ENCODE data around the gene ZNF362.
"Not testable (repeated sequence)": the region's sequence is repeated elsewhere in the genome, so short reads cannot be mapped to it uniquely, and the experiment has no call there.

Gene ZNF362

DNA sequence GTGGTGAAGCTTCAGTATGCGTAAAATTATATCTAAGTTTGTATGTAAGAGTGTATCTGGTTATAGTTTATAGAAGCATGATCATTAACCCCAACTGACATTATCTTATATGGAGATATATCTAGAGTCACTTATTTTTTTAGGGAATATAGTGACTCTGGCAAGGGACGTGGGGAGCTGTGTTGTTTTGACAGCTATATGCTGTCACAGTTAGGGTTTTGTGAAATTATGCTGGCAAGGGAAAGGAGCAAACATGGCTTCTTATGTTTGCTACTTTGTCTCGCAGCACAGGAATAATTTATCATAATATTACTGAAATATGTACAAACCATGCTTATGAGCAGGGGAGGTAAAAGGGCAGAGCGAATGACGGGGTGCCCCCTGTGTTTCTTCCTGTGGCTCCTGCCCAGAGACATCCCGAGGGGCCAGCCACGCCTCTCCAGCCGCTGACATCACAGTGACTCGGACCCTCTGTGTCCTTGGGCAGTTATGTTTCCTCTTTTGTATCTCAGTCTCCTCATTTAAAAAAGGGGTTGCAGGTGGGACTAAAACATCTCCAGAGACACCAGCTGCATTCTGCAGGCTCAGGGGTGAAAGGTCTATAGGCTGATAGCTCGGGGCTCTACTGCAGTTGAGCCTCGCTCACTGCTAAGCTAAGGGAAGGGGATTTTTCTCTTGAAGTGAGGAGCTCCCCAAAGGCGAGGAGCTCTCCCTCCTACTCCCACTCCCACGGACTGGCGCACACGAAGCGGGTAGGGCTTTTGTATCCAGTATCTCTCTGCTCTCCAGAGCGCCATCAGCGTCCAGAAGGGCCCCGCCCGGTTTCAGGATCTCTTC is 49.7 kb downstream of the ZNF362 start:
- no peak for DNase-seq (ENCODE audit: low read depth, low spot score)

- DNase-seq (ENCODE audit: low read depth, low spot score): no peak
Measured at GRCh38 chr1:33306653-33307493, 50.6 kb downstream of the ZNF362 start.

GRCh38 chr1:33307494-33307864 is 51.2 kb downstream of the ZNF362 start:
- no peak for DNase-seq (ENCODE audit: low read depth, low spot score)

- DNase-seq (ENCODE audit: low read depth, low spot score): not testable (repeated sequence)
Measured at GRCh38 chr1:33309351-33309750, 53.1 kb downstream of the ZNF362 start.

DNA sequence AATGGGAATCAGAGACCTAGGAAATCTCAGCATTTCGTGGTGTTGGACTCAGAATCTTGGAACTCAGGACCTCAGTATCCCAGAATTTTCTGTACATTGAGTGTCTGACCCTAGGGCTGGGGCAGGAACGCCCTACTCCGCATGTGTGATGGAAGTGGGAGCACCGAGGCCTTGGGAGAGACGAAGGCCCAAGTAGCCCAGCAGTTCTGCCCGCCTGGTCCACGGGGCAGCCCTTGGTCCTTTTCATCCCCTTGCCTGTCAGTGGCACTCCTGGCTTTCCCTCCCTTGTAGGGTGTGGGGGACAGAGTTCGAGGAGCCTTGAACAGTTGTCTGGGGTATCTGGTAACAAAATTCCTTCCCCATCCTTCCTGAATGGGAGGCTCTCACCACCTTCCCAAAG is 54.4 kb downstream of the ZNF362 start:
- DNase-seq (ENCODE audit: low read depth, low spot score): no peak

- no peak for DNase-seq (ENCODE audit: low read depth, low spot score)
Measured at GRCh38 chr1:33311706-33312412, 55.6 kb downstream of the ZNF362 start.

DNA sequence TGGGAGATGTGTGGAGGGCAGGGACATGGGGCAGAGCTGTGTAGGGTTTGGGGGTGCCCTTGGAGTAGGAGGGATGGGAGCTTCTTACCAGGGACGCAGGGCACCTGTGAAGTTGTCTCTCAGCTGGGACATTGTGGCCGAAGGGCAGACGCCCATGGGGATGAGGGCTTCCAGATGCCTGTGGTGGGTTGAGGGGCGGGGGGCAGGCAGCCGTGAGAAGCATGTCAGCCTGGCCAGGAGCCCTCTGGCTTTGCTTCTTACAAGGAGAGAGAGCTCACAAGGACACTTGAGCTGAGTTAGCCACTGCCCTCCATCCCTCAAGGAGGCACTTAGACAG is 56.1 kb downstream of the ZNF362 start:
- no peak for DNase-seq (ENCODE audit: low read depth, low spot score)

- no peak for DNase-seq (ENCODE audit: low read depth, low spot score)
Measured at GRCh38 chr1:33314416-33314815, 58.1 kb downstream of the ZNF362 start.

- no peak for DNase-seq (ENCODE audit: low read depth, low spot score)
Measured at GRCh38 chr1:33316601-33317000, 60.3 kb downstream of the ZNF362 start.

DNA sequence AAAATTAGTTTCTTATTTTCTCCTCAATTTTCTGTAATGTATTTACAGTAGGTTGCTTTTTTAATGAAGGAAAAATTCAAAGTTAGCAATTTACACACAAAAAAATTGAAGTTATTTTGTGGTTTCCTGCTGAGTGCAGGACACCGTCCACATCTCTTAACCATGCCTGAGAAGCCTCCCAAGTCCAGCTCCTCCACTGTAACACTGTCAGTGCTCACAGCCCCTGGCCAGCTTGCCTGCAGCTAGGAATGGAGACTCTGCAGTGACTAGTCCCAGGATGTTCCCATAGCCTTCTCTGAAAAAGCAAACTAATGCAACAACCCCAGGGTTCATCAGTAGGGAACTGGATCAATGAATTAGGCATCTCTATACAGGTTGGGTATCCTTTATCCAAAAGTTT is 61.1 kb downstream of the ZNF362 start:
- no peak for DNase-seq (ENCODE audit: low read depth, low spot score)

GRCh38 chr1:33317946-33318345 is 61.7 kb downstream of the ZNF362 start:
- no peak for DNase-seq (ENCODE audit: low read depth, low spot score)

DNA sequence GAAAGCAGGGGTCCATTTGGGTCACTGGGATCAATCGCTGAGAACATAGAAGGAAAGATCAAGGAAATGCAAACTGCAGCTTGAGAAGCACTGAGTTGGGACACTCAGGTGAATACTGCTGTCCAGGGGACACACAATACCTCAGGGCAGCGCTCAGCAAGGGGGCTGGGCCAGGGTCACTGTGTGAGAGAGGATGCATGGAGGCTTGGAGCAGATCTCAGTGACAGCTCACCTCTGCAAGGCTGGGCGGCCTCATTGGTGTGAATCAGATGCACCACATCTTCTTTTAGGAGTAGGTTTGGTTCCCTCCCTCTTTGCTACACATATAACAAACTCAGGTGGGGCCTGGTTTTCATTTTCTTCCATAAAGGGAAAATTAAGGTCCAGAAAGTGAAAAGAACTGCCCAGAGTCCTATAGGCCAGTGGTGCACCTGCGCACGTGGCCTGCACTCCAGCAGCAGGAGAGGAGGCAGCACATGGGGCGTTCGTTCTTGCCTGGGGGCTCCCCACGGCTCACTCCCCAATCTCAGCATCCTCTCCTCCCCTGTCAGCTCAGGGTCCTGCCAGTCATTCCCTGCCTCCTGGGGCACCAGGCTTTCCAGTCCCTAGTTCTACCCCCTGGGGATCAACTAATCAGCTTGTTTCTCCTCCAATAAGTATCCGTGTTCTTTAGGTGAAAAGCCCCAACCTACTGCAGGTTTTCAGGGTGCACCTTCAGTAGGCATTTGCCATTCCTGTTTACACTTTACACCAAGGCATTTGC is 63.1 kb downstream of the ZNF362 start:
- DNase-seq (ENCODE audit: low read depth, low spot score): no peak

DNA sequence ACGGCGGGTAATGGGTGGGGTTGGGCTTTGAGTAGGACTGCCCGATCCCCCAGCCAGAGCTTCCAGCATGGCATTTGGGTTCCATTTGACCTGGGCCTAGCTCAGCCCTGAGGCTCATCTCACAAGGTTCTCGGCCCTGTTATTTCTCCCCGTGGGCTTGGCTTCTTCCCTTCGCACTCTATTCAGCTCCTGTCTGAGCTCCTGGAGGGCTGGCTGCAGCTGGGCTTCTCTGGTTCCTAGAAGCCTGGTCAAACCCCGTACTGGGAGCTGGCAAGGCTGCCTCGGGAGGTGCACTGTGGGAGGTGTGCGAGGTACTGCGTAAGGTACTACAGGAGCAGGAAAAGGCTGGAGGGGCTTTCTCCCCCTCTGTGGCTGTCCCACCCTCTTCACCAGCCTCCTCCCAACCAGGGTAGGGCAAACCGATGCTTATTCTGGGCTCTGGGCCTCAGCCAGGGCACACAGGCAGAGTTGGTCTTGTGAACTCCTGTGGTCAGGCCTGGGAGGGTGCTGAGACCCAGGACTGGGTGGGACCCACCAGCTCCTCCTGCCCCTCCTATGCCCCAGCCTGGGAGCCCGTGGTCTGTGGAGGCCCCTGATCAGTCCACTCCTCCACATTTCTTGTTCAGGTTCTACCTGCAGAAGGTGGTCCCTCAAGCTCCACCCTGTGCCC is 63.8 kb downstream of the ZNF362 start:
- no peak for DNase-seq (ENCODE audit: low read depth, low spot score)

DNA sequence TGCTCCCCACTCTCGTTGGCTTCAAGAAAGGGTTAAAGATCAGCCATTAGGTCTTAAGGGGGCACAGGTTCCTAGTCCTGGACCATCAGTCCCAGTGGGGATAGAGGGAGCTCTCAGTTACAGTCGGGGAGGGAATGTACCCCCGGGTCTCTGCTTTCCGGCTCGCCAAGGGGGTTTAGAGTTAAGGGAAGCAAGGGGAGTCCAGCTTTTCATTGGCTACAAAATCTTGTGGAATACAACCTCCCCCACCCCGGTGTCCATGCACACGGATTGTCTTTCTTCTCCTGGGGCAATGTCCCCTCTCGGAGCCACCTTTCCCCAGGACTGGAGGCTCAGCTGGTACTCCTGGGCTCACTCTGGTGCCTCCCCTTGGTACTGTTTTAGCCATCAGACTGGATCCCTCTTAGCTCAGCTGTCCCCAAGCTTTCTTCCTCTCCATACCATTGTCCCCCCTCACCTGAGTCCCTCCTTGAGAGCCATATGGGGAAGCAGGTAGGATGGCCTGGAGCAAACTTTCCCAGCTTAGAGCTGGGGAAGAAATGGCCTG is 64.4 kb downstream of the ZNF362 start, which contains the start of gene A3GALT2:
Gene A3GALT2, minus strand, starts transcription at position 480 of the 547 bp plus-strand sequence. Its CDS starts 0 bp downstream, at position 480.
- no peak for DNase-seq (ENCODE audit: low read depth, low spot score)

- DNase-seq (ENCODE audit: low read depth, low spot score): no peak
Measured at GRCh38 chr1:33321178-33321577, 64.9 kb downstream of the ZNF362 start.

DNA sequence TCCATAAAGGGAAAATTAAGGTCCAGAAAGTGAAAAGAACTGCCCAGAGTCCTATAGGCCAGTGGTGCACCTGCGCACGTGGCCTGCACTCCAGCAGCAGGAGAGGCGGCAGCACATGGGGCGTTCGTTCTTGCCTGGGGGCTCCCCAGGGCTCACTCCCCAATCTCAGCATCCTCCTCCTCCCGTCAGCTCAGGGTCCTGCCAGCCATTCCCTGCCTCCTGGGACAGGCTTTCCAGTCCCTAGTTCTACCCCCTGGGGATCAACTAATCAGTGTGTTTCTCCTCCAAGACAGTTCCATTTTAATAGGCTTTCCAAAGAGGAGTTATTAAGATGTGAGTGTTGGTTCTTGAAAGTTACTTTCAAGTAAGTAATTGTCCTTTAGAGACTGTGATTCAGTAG is 65.8 kb downstream of the ZNF362 start:
- no peak for DNase-seq (ENCODE audit: low read depth, low spot score)

DNA sequence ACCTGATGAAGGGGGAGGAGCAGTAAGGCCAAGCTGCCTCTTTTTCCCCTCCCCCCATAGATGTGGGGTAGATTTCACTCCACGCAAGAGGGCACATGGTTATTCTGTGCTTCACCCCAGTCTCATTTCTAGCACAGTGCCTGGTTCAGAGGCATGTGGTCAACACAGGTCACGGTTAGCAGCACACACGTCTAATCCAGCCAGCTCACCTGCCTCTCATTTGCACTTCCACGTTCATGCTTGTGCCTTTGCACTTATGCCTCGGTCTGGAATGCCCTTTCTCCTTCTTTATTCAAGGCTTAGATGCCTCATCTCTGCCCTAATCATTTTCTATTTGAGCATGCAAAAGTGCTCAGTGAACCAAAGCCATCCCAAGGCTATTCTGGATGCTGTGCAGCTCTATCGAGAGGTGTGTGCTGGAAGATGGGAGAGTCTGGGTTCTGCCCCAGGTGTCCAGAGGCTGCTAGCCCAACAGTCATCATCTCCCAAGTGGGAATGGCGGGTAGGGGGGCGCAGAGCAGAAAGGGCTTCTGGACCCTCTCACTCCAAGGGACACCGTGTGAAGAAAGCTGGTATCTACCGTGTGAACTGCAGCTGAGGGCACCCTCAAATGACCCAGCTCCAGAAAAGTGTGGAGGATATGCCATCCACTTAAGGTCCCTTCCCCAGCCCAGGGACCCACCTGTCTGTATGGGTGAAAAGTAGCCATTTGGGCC is 66.7 kb downstream of the ZNF362 start:
- DNase-seq (ENCODE audit: low read depth, low spot score): no peak

GRCh38 chr1:33323663-33324477 is 67.6 kb downstream of the ZNF362 start:
- DNase-seq (ENCODE audit: low read depth, low spot score): no peak

Measured in brain pericyte (primary cell).